ENCODE results near the gene CCRL2.

DNA sequence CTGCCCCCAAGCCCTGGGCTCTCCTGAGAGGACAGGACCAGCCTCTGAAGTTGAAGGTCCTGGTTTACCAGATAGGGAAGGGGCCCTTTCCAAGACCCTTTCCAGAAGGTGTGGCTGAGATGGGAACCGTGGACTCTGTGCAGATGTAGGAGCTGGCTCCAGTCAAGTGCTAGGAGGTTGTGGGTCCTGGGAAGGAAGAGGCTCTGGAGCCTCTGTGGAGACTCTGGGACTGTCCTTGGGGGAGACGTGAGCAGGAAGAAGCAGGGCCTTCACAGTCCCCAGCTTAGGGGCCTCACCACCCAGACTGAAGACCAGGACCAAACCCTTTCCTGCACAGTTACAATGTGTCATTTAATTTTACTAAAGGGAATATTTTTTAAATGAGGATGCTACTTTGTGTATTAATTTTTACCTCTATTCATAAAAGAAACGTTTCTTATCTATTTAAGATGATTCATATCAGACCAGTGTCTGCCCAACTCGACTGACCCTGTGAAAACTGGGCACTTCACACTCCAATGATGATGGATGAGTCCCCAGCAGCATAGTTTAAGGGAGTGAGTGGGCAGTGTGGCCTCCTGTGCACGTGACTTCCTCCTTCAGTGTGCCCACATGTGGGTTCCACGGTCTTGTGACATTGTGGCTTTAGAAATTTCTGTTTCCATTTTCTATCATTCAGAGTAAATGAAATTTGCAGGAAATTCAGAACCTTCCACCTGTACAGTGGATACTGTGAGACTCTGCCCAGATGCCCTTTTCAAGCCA is 11.1 kb upstream of the CCRL2 start:
- TF ChIP-seq, protein P1, sequence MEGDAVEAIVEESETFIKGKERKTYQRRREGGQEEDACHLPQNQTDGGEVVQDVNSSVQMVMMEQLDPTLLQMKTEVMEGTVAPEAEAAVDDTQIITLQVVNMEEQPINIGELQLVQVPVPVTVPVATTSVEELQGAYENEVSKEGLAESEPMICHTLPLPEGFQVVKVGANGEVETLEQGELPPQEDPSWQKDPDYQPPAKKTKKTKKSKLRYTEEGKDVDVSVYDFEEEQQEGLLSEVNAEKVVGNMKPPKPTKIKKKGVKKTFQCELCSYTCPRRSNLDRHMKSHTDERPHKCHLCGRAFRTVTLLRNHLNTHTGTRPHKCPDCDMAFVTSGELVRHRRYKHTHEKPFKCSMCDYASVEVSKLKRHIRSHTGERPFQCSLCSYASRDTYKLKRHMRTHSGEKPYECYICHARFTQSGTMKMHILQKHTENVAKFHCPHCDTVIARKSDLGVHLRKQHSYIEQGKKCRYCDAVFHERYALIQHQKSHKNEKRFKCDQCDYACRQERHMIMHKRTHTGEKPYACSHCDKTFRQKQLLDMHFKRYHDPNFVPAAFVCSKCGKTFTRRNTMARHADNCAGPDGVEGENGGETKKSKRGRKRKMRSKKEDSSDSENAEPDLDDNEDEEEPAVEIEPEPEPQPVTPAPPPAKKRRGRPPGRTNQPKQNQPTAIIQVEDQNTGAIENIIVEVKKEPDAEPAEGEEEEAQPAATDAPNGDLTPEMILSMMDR (IDR thresholded peaks at IDR 0.05), result no peak
- TF ChIP-seq POLR2A (IDR thresholded peaks at IDR 0.05), result no peak

Data from heart left ventricle (tissue), 13 donors.